ENCODE data around the gene SYT17. TPM values are rescaled to one million over a fixed set of nuclear protein-coding genes. Genes with fewer than 3 reads are reported as not detected.

The SYT17 gene
- total and polyA plus RNA-seq, 7 donors = 0.08 to 0.58 (median 0.39) TPM

- Histone ChIP-seq H3K27me3 (ENCODE audit: insufficient read depth in 3 of 3, low read length in 2 of 3) (no peaks in the 10 kb centered on the region), H3K4me3 (no peak overlapping the region), H3K9me3 (no peaks in the 10 kb centered on the region), H3K36me3 (ENCODE audit: insufficient read depth in 1 of 2, low read depth in 1 of 2) (no peaks in the 10 kb centered on the region), H3K27ac (no peak overlapping the region), H3K4me1 (no peaks in the 10 kb centered on the region)
- intact Hi-C loops (cut with DNase I) = no loop called here
- DNase-seq = no peak
- no peak for TF ChIP-seq CTCF (IDR thresholded peaks at IDR 0.05)
- no peak for ATAC-seq
- WGBS, 3 donors = 63 to 69% (median 64%) methylated on average over 3 of the region's 3 CpGs
Observed at GRCh38 chr16:19242987-19243575, 75.0 kb downstream of the SYT17 start.

- Histone ChIP-seq H3K36me3 (ENCODE audit: insufficient read depth in 1 of 2, low read depth in 1 of 2) (no peaks in the 10 kb centered on the region), H3K9me3 (no peaks in the 10 kb centered on the region), H3K4me3 (no peak overlapping the region), H3K27me3 (ENCODE audit: insufficient read depth in 3 of 3, low read length in 2 of 3) (no peaks in the 10 kb centered on the region), H3K4me1 (no peaks in the 10 kb centered on the region), H3K27ac (no peak overlapping the region)
- 69 to 78% (median 78%) methylated on average over 8 of the region's 8 CpGs for WGBS, 3 donors
- ATAC-seq (no peak), DNase-seq (no peak)
- intact Hi-C loops (cut with DNase I) = no loop called here
- TF ChIP-seq CTCF (IDR thresholded peaks at IDR 0.05) = no peak
Observed at GRCh38 chr16:19245326-19245925, 77.4 kb downstream of the SYT17 start.

DNA sequence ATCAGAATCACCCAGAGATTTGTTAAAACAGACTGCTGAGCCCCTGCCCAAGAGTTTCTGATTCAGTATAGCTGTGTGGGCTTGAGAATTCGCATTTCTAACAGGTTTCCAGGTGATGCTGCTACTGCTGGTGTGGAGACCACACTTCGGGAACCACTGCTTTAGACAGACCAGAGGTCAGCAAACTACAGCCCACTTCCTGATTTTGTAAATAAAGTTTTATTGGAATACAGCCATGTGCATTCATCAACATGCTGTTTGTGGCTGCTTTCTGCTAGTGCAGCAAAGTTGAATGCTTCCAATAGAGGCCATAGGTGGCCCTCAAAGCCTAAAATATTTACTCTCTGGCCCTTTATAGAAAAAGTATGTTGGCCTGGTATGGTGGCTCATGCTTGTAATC, 84.9 kb downstream of the SYT17 start:
- no peak overlapping the region for H3K27ac ChIP-seq
- TF ChIP-seq CTCF (IDR thresholded peaks at IDR 0.05) = no peak
- H3K9me3 ChIP-seq = no peaks in the 10 kb centered on the region
- no peaks in the 10 kb centered on the region for H3K4me1 ChIP-seq
- no peaks in the 10 kb centered on the region for H3K36me3 ChIP-seq (ENCODE audit: insufficient read depth in 1 of 2, low read depth in 1 of 2)
- H3K27me3 ChIP-seq (ENCODE audit: insufficient read depth in 3 of 3, low read length in 2 of 3) = peaks cover 0 to 1% (median 0%) of the 10 kb centered on the region in 3 donors
- WGBS, 3 donors = 84 to 88% (median 86%) methylated on average over 2 of the region's 2 CpGs
- H3K4me3 ChIP-seq = no peak overlapping the region
- DNase-seq (no peak), ATAC-seq (no peak)
- intact Hi-C loops (cut with DNase I) = no loop called here

- intact Hi-C loops (cut with DNase I) = no loop called here
- H3K9me3 ChIP-seq = no peaks in the 10 kb centered on the region
Observed at GRCh38 chr16:19254611-19255010, 86.6 kb downstream of the SYT17 start.

More at GRCh38 chr16:19254611-19255010, 86.6 kb downstream of the SYT17 start:
- TF ChIP-seq CTCF (IDR thresholded peaks at IDR 0.05) = no peak
- ATAC-seq (no peak), DNase-seq (no peak)
- H3K27ac ChIP-seq = no peak overlapping the region
- WGBS, 3 donors = 73 to 79% (median 77%) methylated on average over 4 of the region's 4 CpGs
- H3K27me3 ChIP-seq (ENCODE audit: insufficient read depth in 3 of 3, low read length in 2 of 3) = peaks cover 0 to 1% (median 0%) of the 10 kb centered on the region in 3 donors
- no peaks in the 10 kb centered on the region for H3K4me1 ChIP-seq
- no peaks in the 10 kb centered on the region for H3K36me3 ChIP-seq (ENCODE audit: insufficient read depth in 1 of 2, low read depth in 1 of 2)
- H3K4me3 ChIP-seq = no peak overlapping the region

Data from psoas muscle (tissue), 8 donors.